ENCODE results near the gene LRRC8E.

- TF ChIP-seq CTCF (IDR thresholded peaks at IDR 0.05; ENCODE audit: poor library complexity) (no peak), EZH2 (IDR thresholded peaks at IDR 0.05; ENCODE audit: borderline replicate concordance) (no peak), EZH2phosphoT487 (IDR thresholded peaks at IDR 0.05; ENCODE audit: low read depth, severe bottlenecking, unreplicated experiment) (no peak)
Measured at GRCh38 chr19:7877249-7877836, 11.0 kb upstream of the LRRC8E start.
